WTC11 (cell line): ENCODE results near the gene TTC39C.

Source experiments
- CREB1 ChIP-seq: sonication (generic); formaldehyde crosslinking; IDR thresholded peaks from 2 replicates; pipeline ENCODE4 v1.8.0; 2023; ENCODE audit warnings: mild to moderate bottlenecking, missing genetic modification reagents
- E2F5 ChIP-seq: sonication (generic); formaldehyde crosslinking; IDR thresholded peaks from 2 replicates; pipeline ENCODE4 v1.8.1; 2022; ENCODE audit warnings: mild to moderate bottlenecking, moderate library complexity, missing genetic modification reagents
- EMX1 ChIP-seq: fragments of 250-450 bp; sonication (Bioruptor Pico); IDR thresholded peaks from 2 replicates; pipeline ENCODE4 v1.8.0; 2021; ENCODE audit warnings: mild to moderate bottlenecking
- KAT7 ChIP-seq: sonication (generic); formaldehyde crosslinking; IDR thresholded peaks from 2 replicates; pipeline ENCODE4 v1.8.1; 2023; ENCODE audit warnings: missing genetic modification reagents, mild to moderate bottlenecking, borderline replicate concordance
- TF ChIP-seq, protein P1 (sequence below): fragments of 200-600 bp; IDR thresholded peaks from 2 replicates; pipeline ENCODE4 v1.8.0; 2022; ENCODE audit warnings: antibody characterized with exemption
- TF ChIP-seq, protein P2 (sequence below): sonication (generic); formaldehyde crosslinking; IDR thresholded peaks from 2 replicates; pipeline ENCODE4 v1.8.1; 2023; ENCODE audit warnings: mild to moderate bottlenecking, missing genetic modification reagents, moderate library complexity
- TF ChIP-seq, protein P3 (sequence below): fragments of 250-450 bp; sonication (Bioruptor Pico); IDR thresholded peaks from 2 replicates; pipeline ENCODE4 v1.9.0; 2021; ENCODE audit warnings: mild to moderate bottlenecking, borderline replicate concordance

- TF ChIP-seq EMX1 (CRISPR knock-in tag) (no peak), KAT7 (no peak), CREB1 (no peak), E2F5 (no peak)
- TF ChIP-seq, protein P1, sequence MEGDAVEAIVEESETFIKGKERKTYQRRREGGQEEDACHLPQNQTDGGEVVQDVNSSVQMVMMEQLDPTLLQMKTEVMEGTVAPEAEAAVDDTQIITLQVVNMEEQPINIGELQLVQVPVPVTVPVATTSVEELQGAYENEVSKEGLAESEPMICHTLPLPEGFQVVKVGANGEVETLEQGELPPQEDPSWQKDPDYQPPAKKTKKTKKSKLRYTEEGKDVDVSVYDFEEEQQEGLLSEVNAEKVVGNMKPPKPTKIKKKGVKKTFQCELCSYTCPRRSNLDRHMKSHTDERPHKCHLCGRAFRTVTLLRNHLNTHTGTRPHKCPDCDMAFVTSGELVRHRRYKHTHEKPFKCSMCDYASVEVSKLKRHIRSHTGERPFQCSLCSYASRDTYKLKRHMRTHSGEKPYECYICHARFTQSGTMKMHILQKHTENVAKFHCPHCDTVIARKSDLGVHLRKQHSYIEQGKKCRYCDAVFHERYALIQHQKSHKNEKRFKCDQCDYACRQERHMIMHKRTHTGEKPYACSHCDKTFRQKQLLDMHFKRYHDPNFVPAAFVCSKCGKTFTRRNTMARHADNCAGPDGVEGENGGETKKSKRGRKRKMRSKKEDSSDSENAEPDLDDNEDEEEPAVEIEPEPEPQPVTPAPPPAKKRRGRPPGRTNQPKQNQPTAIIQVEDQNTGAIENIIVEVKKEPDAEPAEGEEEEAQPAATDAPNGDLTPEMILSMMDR, result no peak
- TF ChIP-seq, protein P2, sequence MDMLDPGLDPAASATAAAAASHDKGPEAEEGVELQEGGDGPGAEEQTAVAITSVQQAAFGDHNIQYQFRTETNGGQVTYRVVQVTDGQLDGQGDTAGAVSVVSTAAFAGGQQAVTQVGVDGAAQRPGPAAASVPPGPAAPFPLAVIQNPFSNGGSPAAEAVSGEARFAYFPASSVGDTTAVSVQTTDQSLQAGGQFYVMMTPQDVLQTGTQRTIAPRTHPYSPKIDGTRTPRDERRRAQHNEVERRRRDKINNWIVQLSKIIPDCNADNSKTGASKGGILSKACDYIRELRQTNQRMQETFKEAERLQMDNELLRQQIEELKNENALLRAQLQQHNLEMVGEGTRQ (CRISPR knock-in tag), result no peak
- TF ChIP-seq, protein P3, sequence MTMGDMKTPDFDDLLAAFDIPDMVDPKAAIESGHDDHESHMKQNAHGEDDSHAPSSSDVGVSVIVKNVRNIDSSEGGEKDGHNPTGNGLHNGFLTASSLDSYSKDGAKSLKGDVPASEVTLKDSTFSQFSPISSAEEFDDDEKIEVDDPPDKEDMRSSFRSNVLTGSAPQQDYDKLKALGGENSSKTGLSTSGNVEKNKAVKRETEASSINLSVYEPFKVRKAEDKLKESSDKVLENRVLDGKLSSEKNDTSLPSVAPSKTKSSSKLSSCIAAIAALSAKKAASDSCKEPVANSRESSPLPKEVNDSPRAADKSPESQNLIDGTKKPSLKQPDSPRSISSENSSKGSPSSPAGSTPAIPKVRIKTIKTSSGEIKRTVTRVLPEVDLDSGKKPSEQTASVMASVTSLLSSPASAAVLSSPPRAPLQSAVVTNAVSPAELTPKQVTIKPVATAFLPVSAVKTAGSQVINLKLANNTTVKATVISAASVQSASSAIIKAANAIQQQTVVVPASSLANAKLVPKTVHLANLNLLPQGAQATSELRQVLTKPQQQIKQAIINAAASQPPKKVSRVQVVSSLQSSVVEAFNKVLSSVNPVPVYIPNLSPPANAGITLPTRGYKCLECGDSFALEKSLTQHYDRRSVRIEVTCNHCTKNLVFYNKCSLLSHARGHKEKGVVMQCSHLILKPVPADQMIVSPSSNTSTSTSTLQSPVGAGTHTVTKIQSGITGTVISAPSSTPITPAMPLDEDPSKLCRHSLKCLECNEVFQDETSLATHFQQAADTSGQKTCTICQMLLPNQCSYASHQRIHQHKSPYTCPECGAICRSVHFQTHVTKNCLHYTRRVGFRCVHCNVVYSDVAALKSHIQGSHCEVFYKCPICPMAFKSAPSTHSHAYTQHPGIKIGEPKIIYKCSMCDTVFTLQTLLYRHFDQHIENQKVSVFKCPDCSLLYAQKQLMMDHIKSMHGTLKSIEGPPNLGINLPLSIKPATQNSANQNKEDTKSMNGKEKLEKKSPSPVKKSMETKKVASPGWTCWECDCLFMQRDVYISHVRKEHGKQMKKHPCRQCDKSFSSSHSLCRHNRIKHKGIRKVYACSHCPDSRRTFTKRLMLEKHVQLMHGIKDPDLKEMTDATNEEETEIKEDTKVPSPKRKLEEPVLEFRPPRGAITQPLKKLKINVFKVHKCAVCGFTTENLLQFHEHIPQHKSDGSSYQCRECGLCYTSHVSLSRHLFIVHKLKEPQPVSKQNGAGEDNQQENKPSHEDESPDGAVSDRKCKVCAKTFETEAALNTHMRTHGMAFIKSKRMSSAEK (CRISPR knock-in tag), result no peak
Observed at GRCh38 chr18:24128700-24129099, 114.1 kb downstream of the TTC39C start.
